PC-9 (cell line): ENCODE measurements around the gene CDH12. TPM values are rescaled to one million over a fixed set of nuclear protein-coding genes. Genes with fewer than 3 reads are reported as not detected.
"Not testable (repeated sequence)": the region's sequence is repeated elsewhere in the genome, so short reads cannot be mapped to it uniquely, and the experiment has no call there.

Source experiments
- BruUV-seq: library from RNA; stranded (reverse); fragments of 400-500 nt; replicated peaks from 2 replicates; lab custom pipeline; 2021; lab: Mats Ljungman, UMichigan
- CTCF ChIA-PET: fragments of 300-600 bp; sonication (Branson Sonifier 250); formaldehyde crosslinking; loops from one replicate; lab custom pipeline; 2022; ENCODE audit warnings: antibody characterized with exemption; lab: Charles Lee
- POLR2A ChIA-PET: fragments of 300-600 bp; sonication (Branson Sonifier 250); formaldehyde crosslinking; loops from one replicate; lab custom pipeline; 2022; ENCODE audit warnings: antibody characterized with exemption; ENCODE audit not compliant: unreplicated experiment; lab: Charles Lee
- DNase-seq, 2 experiments: peaks; one replicate each; pipeline versions ENCODE4 v3.0.0 to v3.0.0-alpha.2; 2015 to 2022; ENCODE audit warnings: mixed read lengths in 1 of 2
- H2AFZ ChIP-seq: fragments of 200-600 bp; sonication (generic); 2 replicates; pipeline ENCODE4 v1.8.1; 2017; ENCODE audit warnings: antibody characterized with exemption
- H3F3A ChIP-seq: fragments of 200-600 bp; sonication (generic); 2 replicates; pipeline ENCODE4 v1.8.1; 2017; ENCODE audit warnings: antibody characterized with exemption, mild to moderate bottlenecking, low read depth; ENCODE audit not compliant: insufficient read depth
- H3K27ac ChIP-seq: fragments of 200-600 bp; sonication (generic); 2 replicates; pipeline ENCODE4 v1.6.1; 2016; ENCODE audit warnings: mixed run types
- H3K27me3 ChIP-seq: fragments of 200-600 bp; sonication (generic); 2 replicates; pipeline ENCODE4 v1.6.1; 2016; ENCODE audit warnings: low read depth, mixed run types; ENCODE audit not compliant: insufficient read depth
- H3K36me3 ChIP-seq: fragments of 200-600 bp; sonication (generic); 2 replicates; pipeline ENCODE4 v1.6.1; 2016; ENCODE audit warnings: low read depth, mixed run types
- H3K4me1 ChIP-seq: fragments of 200-600 bp; sonication (generic); replicated peaks from 2 replicates; pipeline ENCODE4 v1.6.1; 2016; ENCODE audit warnings: mixed run types; ENCODE audit not compliant: insufficient read depth
- H3K4me2 ChIP-seq: fragments of 200-600 bp; sonication (generic); 2 replicates; pipeline ENCODE4 v1.6.1; 2017; ENCODE audit warnings: mixed run types
- H3K4me3 ChIP-seq: fragments of 200-600 bp; sonication (generic); 2 replicates; pipeline ENCODE4 v1.6.1; 2016; ENCODE audit warnings: mixed run types
- H3K79me2 ChIP-seq: fragments of 200-600 bp; sonication (generic); 2 replicates; pipeline ENCODE4 v1.6.1; 2017; ENCODE audit warnings: low read depth, mixed run types
- H3K9me2 ChIP-seq: fragments of 200-600 bp; sonication (generic); 2 replicates; pipeline ENCODE4 v1.8.1; 2017; ENCODE audit warnings: mild to moderate bottlenecking; ENCODE audit not compliant: insufficient read depth
- H3K9me3 ChIP-seq: fragments of 200-600 bp; sonication (generic); 2 replicates; pipeline ENCODE4 v1.8.1; 2016; ENCODE audit warnings: low read depth; ENCODE audit not compliant: insufficient read depth
- H4K20me1 ChIP-seq: fragments of 200-600 bp; sonication (generic); 2 replicates; pipeline ENCODE4 v1.8.1; 2017; ENCODE audit not compliant: insufficient read depth
- EZH2 ChIP-seq: fragments of 200-600 bp; sonication (generic); IDR thresholded peaks from 2 replicates; pipeline ENCODE4 v1.8.0; 2017; ENCODE audit warnings: antibody characterized with exemption, low read depth
- intact Hi-C: fragments of 100-400 bp; cut with micrococcal nuclease; formaldehyde crosslinking; loops from one replicate; pipeline ENCODE4 v1.10.0; 2022; ENCODE audit not compliant: unreplicated experiment
- total RNA-seq: library from RNA; stranded (reverse); gene quantifications from 2 replicates; pipeline ENCODE4 v1.2.3, GENCODE V29; 2021
- TF ChIP-seq, protein P1 (sequence below): fragments of 200-600 bp; sonication (generic); conservative IDR thresholded peaks from 2 replicates; pipeline ENCODE4 v1.6.1; 2017; ENCODE audit warnings: mixed run types, antibody characterized with exemption, mild to moderate bottlenecking, moderate library complexity

The CDH12 gene
- total RNA-seq, 1 experiment from 2014 or later, result not detected

DNA sequence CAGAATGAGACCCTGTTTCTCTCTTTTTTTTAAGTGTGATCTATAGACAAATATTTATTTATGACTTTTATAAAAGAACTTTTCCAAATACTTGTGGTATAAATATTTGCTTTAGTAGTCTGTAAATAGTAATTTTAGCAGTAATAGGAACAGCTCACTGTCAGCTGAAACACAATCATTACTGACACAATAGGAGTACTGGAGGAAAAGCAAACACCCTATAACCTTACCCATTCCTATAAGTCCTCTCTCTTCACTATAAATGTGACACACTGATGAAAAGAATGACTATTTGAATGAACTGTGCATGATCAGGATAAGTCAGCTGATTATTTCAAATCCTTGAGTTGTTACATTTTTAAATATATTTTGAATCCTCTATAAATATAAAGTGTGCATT lies 72.4 kb downstream of the CDH12 start:
- no peak overlapping the region for H3K4me2 ChIP-seq
- DNase-seq, result no peak
- no peaks in the 10 kb centered on the region for H3K4me1 ChIP-seq
- H3F3A ChIP-seq, result no peaks in the 10 kb centered on the region
- ChIA-PET POLR2A (no interaction called here), CTCF (no interaction called here)
- no peak for TF ChIP-seq EZH2
- TF ChIP-seq, protein P1, sequence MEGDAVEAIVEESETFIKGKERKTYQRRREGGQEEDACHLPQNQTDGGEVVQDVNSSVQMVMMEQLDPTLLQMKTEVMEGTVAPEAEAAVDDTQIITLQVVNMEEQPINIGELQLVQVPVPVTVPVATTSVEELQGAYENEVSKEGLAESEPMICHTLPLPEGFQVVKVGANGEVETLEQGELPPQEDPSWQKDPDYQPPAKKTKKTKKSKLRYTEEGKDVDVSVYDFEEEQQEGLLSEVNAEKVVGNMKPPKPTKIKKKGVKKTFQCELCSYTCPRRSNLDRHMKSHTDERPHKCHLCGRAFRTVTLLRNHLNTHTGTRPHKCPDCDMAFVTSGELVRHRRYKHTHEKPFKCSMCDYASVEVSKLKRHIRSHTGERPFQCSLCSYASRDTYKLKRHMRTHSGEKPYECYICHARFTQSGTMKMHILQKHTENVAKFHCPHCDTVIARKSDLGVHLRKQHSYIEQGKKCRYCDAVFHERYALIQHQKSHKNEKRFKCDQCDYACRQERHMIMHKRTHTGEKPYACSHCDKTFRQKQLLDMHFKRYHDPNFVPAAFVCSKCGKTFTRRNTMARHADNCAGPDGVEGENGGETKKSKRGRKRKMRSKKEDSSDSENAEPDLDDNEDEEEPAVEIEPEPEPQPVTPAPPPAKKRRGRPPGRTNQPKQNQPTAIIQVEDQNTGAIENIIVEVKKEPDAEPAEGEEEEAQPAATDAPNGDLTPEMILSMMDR, result no peak
- no peaks in the 10 kb centered on the region for H3K79me2 ChIP-seq
- H3K9me2 ChIP-seq, result no peaks in the 10 kb centered on the region; the same call in 1 of the 2 replicates
- no peaks in the 10 kb centered on the region for H3K27me3 ChIP-seq
- intact Hi-C loops, result no loop called here
- H3K4me3 ChIP-seq, result no peak overlapping the region
- no peaks in the 10 kb centered on the region for H4K20me1 ChIP-seq
- H2AFZ ChIP-seq, result no peak overlapping the region
- H3K27ac ChIP-seq, result no peak overlapping the region
- BruUV-seq, result no TSS peak
- H3K36me3 ChIP-seq, result no peaks in the 10 kb centered on the region
- no peaks in the 10 kb centered on the region for H3K9me3 ChIP-seq

DNA sequence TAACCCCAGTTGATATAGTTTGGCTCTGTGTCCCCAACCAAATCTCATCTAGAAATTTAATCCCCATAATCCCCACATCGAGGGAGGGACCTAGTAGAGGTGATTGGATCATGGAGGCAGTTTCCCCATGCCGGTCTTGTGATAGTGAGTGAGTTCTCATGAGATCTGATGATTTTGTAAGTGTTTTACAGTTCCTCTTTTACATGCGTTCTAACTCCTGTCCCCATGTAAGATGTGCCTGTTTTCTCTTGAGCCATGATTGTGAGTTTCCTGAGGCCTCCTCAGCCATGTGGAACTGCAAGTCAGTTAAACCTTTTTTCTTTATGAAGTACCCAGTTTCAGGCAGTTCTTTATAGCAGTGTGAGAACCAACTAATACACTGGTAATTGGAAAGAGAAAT lies 73.6 kb downstream of the CDH12 start:
- no TSS peak for BruUV-seq
- TF ChIP-seq EZH2, result no peak
- TF ChIP-seq, protein P1, result no peak
- no peaks in the 10 kb centered on the region for H3K9me3 ChIP-seq
- H3K9me2 ChIP-seq, result no peaks in the 10 kb centered on the region; the same call in 1 of the 2 replicates
- CTCF ChIA-PET, result no interaction called here
- H3K4me1 ChIP-seq, result no peaks in the 10 kb centered on the region
- H3K4me2 ChIP-seq, result no peak overlapping the region
- no peak overlapping the region for H2AFZ ChIP-seq
- POLR2A ChIA-PET, result no interaction called here
- no peak overlapping the region for H3K27ac ChIP-seq
- intact Hi-C loops, result no loop called here
- no peaks in the 10 kb centered on the region for H3K27me3 ChIP-seq
- no peak overlapping the region for H3K4me3 ChIP-seq
- no peaks in the 10 kb centered on the region for H3K79me2 ChIP-seq
- no peaks in the 10 kb centered on the region for H3F3A ChIP-seq
- DNase-seq, result no peak
- H3K36me3 ChIP-seq, result no peaks in the 10 kb centered on the region
- no peaks in the 10 kb centered on the region for H4K20me1 ChIP-seq

DNA sequence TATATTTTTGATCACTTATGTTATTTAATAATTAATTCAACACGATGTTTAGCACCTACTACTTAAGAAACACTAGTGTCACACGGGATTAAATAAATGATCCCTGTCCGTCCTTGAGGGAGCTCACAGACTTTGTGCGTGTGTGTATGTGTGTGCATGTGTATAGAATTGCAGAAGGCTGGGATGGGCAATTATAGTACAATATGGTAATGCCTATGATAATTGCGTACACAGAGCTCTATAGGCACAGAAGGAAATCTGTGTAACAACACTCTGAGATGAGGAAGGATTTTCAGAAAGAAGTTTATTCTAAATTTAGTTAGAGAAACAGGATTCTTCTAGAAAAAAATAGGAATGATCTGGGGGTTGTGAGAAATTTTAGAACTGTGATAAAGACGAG lies 76.9 kb downstream of the CDH12 start:
- H3K79me2 ChIP-seq, result no peaks in the 10 kb centered on the region
- H3K4me1 ChIP-seq, result no peaks in the 10 kb centered on the region
- H3K27ac ChIP-seq, result no peak overlapping the region
- TF ChIP-seq EZH2, result no peak
- TF ChIP-seq, protein P1, result no peak
- intact Hi-C loops, result no loop called here
- no peaks in the 10 kb centered on the region for H3K9me3 ChIP-seq
- no peak overlapping the region for H3K4me3 ChIP-seq
- no peak for DNase-seq
- no TSS peak for BruUV-seq
- no peaks in the 10 kb centered on the region for H3K27me3 ChIP-seq
- no peaks in the 10 kb centered on the region for H3K36me3 ChIP-seq
- no peaks in the 10 kb centered on the region for H4K20me1 ChIP-seq
- H3K4me2 ChIP-seq, result no peak overlapping the region
- no peaks in the 10 kb centered on the region; the same call in 1 of the 2 replicates for H3K9me2 ChIP-seq
- no peak overlapping the region for H2AFZ ChIP-seq
- ChIA-PET POLR2A (no interaction called here), CTCF (no interaction called here)
- no peaks in the 10 kb centered on the region for H3F3A ChIP-seq

DNA sequence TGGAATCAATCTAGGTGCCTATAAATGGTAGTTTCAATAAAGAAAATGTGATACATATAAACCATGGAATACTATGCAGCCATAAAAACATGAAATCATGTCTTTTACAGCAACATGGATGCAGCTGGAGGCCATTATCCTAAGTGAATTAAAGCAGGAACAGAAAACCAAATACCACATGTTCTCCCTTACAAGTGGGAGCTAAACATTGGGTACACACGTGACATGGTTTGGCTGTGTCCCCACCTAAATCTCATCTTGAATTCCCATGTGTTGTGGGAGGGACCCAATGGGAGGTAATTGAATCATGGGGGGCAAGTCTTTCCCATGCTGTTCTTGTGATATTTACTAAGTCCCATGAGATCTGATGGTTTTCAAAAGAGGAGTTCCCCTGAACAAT lies 78.9 kb downstream of the CDH12 start:
- CTCF ChIA-PET, H3K79me2 ChIP-seq, H3K9me2 ChIP-seq, H3K27ac ChIP-seq, H3K4me2 ChIP-seq, H3K4me3 ChIP-seq, H3K36me3 ChIP-seq, DNase-seq, intact Hi-C loops, H3K27me3 ChIP-seq, H3K4me1 ChIP-seq, H3K9me3 ChIP-seq, BruUV-seq, H4K20me1 ChIP-seq, POLR2A ChIA-PET, H3F3A ChIP-seq, H2AFZ ChIP-seq: not testable (repeated sequence)
